GM11168 (cell line): Measurements from ENCODE around the gene PIGP.
"Not testable (repeated sequence)": the region's sequence is repeated elsewhere in the genome, so short reads cannot be mapped to it uniquely, and the experiment has no call there.

Experiments used
- in situ Hi-C: fragments of 300-500 bp; cut with MboI; formaldehyde crosslinking; loops from one replicate; pipeline ENCODE4 v1.12.0; 2022; ENCODE audit warnings: low sequenced_read_pairs; ENCODE audit not compliant: unreplicated experiment

The PIGP gene

DNA sequence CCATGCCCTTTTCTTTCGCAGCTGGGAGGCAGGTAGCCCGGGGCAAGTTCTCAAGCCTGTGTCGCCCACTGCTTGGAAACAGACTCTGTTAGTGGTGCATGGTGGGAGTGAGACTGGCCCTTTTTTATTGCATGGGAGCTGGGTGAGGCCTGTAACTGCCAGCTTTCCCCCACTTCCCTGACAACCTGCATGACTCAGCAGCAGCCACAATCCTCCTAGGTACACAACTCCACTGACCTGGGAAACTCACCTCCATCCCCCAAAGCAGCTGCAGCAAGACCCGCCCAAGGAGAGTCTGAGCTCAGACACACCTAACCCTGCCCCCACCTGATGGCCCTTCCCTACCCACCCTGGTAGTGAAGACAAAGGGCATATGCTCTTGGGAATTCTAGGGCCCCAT is 25.8 kb downstream of the PIGP start:
- in situ Hi-C loops = no loop called here

DNA sequence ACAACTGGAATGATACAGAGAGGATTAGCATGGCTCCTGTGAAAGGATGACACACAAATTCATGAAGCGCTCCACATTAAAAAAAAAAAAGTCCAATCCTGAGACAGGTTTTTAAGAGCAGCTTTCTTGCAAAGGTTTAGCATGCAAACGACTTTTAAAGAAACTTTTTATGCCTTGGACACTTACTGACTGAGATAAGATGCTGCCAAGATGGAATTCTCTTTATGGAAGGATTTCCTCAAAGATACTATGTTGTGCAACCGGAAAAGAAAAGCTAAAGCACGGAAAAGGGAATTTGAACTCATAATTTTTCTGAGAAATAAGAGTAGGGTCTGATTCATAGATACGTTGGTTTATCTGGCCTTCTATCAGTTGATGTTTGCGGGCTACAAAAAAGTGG is 27.3 kb downstream of the PIGP start:
- in situ Hi-C loops = no loop called here

DNA sequence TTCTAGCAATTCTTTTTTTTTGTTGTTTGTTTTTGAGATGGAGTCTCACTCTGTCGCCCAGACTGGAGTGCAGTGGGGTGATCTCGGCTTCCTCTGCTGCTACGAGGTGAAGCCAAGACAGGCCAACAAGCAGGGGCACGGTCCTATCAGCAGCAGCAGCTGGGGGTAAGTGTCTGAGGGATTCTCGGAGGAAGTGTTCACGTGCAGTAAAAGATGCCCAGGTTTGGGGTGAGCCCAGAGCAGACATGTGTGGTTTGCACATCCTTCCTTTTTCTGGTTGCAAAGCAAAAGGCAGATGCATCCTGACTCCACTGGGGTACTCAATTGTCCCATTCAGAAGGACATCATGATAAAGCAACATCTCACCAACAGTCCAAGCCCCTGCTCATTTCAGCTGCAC is 27.7 kb downstream of the PIGP start:
- in situ Hi-C loops = no loop called here

DNA sequence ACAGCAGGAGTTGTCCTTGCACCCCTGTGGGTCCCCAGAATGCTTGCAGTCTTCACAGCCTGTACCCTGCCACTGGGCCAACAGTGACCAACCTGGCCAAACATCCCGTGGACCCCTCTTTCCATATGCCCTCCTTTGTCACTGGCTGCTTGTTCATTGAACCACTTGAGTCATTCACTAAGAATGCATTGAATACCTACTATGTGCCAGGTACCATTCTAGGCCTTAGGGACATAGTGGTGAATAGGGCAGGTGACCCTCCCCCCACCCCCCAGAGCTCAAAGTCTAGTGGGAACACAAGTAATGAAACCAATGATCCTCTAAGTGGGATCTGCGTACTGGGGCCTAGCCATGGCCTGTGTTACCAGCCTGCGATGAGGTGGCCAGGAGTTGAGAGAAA is 28.2 kb downstream of the PIGP start:
- in situ Hi-C loops = no loop called here

DNA sequence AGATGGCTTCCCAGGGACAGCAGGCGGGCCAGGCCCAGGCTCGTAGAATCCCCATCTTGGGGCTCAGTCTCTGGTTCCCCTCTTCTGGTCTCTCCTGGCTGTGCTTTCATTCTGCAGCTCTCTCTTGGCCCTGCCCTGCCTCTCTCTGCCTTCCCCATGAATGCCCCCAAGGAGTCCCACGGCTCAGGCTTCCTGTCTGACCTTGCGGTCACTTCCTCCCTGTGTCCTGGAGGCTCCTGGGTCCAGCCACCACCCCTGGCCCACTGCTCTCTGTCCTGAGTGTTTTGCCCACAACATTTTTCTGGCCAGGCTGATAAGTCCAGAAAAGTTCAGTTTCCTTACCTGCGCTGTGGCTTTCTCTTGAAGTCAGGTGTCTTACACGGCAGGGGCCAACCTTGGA is 29.1 kb downstream of the PIGP start:
- in situ Hi-C loops = no loop called here

DNA sequence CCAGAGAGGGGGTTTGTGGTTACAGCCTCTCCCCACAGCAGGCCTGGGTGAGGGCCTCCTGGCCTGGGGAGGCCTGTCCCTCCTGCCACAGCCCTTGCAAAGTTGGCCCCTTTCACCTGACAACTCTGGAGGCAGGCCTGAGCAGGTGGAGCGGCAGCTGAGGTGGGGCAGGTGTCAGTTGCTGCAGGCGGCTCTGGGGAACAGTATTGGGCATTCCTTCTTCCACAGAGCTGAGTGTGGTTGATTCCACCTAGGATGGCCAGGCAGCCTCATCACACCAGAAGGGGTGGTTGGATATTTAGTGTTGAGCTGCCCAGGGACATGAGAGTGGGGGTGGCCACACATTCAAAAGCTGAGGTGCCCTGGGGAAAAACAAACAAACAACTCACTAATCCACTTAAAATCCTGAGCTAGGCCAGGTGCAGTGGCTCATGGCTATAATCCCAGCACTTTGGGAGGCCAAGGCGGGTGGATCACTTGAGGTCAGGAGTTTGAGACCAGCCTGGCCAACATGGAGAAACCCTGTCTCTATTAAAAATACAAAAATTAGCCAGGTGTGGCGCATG is 31.1 kb downstream of the PIGP start:
- in situ Hi-C loops = no loop called here

DNA sequence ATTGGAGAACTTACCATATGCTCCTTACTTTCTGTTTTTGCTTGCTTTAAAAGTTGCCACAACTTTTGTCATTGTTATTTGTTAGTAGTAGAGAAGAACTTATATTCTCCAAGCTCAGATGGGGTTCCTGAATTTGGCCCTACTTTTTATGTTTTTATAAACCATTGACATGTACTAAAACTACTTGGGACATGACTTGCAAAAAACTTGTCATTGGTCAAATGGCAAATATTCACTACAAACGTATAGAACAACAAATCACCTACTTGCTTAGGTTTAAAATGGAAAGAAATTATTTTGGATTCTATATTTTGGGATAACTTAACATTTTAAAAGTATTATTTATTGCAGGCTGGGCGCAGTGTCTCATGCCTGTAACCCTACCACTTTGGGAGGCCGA is 32.7 kb downstream of the PIGP start:
- in situ Hi-C loops = no loop called here

DNA sequence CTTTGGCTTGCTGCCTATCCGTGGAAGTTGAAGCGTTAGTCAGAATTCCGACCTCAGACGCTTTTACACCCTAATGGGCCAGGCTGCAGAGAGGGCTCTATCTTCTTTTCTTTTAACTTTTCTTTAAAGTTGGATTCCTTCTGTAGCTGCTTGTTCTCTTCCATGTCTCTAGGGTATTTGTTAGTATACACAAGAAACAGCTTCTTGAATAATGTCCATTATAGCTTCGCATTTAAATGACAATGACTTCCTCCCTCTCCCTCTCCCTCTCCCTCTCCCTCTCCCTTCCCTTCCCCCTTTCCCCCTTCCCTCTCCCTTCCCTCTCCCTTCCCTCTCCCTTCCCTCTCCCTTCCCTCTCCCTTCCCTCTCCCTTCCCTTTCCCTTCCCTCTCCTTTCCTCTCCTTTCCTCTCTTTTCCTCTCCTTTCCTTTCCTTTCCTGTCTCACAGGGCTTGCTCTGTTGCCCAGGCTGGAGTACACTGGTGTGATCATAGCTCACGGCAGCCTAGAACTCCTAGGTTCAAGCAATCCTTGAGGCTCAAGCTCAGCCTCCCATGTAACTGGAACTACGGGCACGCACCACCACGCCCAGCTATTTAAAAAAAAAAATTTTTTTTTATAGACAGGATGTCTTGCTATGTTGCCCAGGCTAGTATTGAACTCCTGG is 33.3 kb downstream of the PIGP start:
- in situ Hi-C loops = no loop called here

DNA sequence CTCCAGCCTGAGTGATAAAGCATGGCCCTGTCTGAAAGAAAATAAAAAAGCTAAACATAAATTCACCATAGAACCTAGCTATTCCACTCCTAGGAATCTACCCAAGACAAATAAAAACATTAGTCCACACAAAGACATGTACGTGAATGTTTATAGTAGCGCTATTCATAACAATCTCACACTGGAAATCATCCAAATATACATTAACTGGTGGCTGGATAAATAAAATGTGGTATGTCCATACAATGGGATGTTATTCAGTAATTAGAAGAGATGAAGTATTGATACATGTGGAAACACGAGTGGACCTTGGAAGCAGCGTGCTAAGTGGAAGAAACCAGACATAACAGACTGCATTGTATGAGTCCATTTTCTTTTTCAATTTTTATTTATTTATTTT is 36.7 kb downstream of the PIGP start:
- in situ Hi-C loops = no loop called here

DNA sequence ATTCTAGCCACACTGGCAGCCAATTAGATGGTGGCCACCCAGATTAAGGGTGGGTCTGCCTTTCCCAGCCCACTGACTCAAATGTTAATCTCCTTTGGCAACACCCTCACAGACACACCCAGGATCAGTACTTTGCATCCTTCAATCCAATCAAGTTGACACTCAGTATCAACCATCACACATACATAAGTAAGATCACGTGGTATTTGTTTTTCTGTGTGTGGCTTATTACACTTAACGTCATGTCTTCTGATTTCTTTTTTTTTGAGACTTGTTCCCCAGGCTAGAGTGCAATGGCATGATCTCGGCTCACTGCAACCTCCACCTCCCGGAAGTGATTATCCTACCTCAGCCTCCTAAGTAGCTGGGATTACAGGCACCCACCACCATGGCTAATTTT is 38.5 kb downstream of the PIGP start:
- in situ Hi-C loops = not testable (repeated sequence)

DNA sequence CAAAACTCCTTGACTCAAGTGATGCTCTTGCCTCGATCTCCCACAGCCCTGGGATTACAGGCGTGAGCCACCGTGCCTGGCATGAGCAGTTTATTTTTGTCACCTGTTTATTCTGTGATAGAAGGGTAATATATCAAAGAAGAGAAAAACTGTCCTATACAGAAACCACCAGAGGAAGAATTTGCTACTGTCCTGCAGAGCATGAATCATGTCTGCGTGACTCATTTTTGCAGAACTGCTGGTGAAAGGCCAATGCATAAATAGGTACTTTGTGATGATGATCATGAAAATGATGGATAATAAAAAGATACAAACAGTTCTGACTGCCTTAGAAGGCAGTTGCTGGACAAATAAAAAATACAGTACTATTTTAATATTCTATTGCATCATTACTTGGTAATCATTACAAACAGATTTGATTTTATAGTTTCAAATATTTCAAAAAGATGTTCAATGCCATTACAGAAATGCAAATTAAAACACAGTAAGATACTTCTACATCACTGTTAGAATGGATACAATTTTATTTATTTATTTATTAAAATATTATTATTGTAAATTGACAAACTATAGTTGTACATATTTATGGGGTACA is 39.9 kb downstream of the PIGP start:
- in situ Hi-C loops = no loop called here

DNA sequence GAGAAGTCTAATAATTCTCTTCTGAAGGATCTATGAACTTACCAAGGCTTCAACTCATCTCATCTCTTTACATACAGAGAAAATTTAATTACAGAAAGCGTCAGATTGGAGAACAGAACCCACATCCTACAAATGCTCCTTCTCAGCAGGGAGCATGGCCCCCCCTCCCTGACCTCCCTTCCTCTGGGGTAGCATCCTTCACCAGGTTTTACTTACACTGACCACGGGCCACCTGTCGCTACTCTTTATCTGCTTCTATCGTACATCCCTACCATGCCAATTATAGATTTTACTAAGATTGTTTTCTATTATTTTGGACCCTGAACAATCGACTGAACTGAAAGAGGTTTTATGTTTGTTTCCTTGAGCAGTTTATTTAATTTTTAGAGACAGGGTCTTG is 40.6 kb downstream of the PIGP start:
- in situ Hi-C loops = no loop called here

DNA sequence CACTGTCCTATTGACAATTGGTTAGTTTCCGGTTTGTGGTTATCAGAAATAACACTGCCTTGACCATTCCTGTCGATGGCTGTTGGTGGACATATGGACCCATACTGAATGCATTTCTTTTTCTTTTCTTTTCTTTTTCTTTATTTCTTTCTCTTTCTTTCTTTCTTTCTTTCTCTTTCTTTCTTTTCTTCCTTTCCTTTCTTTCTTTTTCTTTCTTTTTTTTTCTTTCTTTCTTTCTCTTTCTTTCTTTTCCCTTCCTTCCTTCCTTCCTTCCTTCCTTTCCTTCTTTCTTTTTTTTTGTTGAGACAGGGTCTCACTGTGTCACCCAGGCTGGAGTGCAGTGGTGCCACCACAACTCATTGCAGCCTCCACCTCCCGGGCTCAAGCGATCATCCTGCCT is 42.0 kb downstream of the PIGP start:
- in situ Hi-C loops = no loop called here

DNA sequence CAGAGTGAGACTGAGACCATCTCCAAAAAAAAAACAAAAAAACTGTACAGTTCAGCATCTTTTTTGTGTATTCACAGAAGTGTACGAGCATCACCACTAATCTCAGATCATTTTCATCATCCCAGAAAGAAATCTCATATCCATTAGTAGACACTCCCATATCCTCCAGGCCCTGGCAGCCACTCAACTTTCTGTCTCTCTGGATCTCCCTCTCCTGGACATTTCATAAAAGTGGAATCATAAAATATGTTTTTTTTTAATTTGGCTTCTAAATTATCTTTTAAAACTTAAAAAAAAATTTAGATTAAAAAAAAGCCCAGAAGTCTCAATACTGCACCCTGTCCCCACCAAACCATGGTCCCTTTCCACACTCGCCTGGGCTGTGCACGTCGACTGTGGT is 44.3 kb downstream of the PIGP start:
- in situ Hi-C loops = no loop called here

DNA sequence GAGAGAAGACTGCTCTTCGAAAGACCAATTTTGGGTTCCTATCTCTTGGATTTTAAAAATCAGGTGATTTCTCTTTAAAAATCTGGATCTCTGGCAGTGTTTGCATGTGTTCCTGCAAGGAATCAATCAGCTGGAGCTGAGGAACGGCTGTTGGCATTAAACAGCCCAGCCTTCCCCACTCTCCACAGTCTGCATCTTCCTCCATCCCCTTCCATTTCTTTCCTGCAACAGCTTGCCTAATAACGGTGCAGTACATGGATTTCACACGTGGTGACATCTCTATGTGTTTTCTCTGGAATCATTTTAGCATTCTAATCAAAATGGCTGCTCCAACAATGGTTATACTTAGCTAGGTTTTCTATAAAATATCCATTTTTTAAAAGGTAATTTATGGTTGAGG is 46.4 kb downstream of the PIGP start:
- in situ Hi-C loops = no loop called here

DNA sequence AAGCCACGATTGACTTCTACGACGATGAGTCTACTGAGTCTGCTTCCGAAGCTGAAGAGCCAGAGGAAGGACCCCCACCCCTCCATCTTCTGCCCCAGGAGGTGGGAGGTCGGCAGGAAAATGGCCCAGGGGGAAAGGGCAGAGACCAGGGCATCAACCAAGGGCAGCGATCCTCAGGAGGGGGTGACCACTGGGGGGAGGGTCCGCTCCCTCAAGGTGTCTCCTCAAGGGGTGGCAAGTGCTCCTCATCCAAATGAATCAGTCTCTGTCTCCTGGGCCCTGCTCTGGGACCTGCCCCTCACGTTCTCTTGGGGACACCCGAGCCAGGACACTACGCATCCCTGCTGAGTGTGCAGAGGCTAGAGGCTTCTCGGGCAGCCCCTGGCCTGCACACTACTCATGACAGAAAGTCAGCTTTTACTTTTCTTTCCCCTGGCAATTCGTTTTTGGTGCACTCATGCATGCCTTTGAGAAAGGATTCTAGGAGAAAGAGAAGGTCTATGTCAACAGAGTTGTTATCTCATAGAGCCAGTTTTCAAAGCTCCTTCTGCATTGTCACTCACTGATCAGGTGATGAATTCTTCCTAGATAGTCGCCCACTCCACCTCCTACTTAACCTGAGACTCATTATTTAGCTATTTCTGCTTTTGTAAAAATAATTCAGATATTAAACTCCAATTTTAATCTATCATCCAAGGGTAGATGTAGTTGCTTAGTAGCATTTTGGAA is 54.8 kb downstream of the PIGP start:
- in situ Hi-C loops = no loop called here
